Neutrophil (primary cell): ENCODE measurements around the gene INO80E.

Experiments
- H3K27ac ChIP-seq: fragments of 200-600 bp; sonication (generic); 2 replicates; pipeline ENCODE4 v1.5.1; 2016; ENCODE audit warnings: mild to moderate bottlenecking, moderate library complexity
- H3K27me3 ChIP-seq: fragments of 200-600 bp; sonication (generic); 2 replicates; pipeline ENCODE4 v1.6.0; 2016; ENCODE audit warnings: mild to moderate bottlenecking
- H3K36me3 ChIP-seq: fragments of 200-600 bp; sonication (generic); 2 replicates; pipeline ENCODE4 v1.5.1; 2017
- H3K4me1 ChIP-seq, 2 experiments: fragments of 200-600 bp in 1 of 2; sonication (generic) in 1 of 2; 1 replicate in 1 of 2; 2 replicates in 1 of 2; pipeline versions ENCODE4 v1.5.1 to v1.6.1; 2013 to 2016; ENCODE audit warnings: low read depth in 1 of 2, low read length in 1 of 2, mild to moderate bottlenecking in 1 of 2, moderate library complexity in 1 of 2; ENCODE audit not compliant: control insufficient read depth in 1 of 2, insufficient read depth in 1 of 2
- H3K4me3 ChIP-seq, 2 experiments: fragments of 200-600 bp in 1 of 2; sonication (generic) in 1 of 2; 1 replicate in 1 of 2; 2 replicates in 1 of 2; pipeline ENCODE4 v1.5.1; 2013 to 2016; ENCODE audit warnings: low read depth in 1 of 2, low read length in 1 of 2, mild to moderate bottlenecking in 1 of 2, moderate library complexity in 1 of 2
- H3K9me3 ChIP-seq: fragments of 200-600 bp; sonication (generic); 2 replicates; pipeline ENCODE4 v1.5.1; 2016
- CTCF ChIP-seq: fragments of 200-600 bp; sonication (generic); IDR thresholded peaks from 2 replicates; pipeline ENCODE4 v1.5.1; 2016; ENCODE audit warnings: antibody characterized with exemption

Gene INO80E

DNA sequence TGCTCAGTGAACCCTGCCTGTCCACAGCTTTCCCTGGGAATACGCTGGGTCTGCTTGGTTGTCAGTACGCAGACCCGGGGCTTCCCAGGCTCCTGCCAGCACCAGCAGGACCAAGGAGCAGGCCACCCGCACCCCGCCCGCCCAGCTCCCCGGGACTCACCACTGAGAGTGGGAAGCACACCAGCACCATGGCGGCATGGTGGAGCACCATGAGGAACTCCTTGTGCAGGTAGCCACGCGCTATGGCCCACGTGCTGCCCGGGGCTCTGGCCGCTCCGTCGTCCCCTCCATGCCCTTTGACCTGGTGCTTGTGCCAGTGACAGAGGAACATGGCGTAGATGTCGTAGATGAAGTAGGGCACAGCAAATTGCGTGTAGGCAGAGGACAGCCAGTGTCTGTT, 30.4 kb downstream of the INO80E start:
- Histone ChIP-seq H3K4me3 (no peak overlapping the region), H3K27me3 (peaks cover 69% of the 10 kb centered on the region)
- TF ChIP-seq CTCF = no peak

GRCh38 chr16:30027588-30028437, 31.8 kb downstream of the INO80E start:
- peaks cover 0 to 6% of the 10 kb centered on the region in 2 experiments for H3K4me1 ChIP-seq
- no peak overlapping the region for H3K4me3 ChIP-seq
- H3K9me3 ChIP-seq = no peaks in the 10 kb centered on the region
- H3K27ac ChIP-seq = no peak overlapping the region
- no peaks in the 10 kb centered on the region for H3K36me3 ChIP-seq
- H3K27me3 ChIP-seq = peaks cover 82% of the 10 kb centered on the region
- TF ChIP-seq CTCF = no peak

More for the DNA sequence above, 30.4 kb downstream of the INO80E start:
- Histone ChIP-seq H3K9me3 (no peaks in the 10 kb centered on the region), H3K36me3 (no peaks in the 10 kb centered on the region), H3K4me1 (peaks cover 4 to 11% of the 10 kb centered on the region in 2 experiments), H3K27ac (no peak overlapping the region)

DNA sequence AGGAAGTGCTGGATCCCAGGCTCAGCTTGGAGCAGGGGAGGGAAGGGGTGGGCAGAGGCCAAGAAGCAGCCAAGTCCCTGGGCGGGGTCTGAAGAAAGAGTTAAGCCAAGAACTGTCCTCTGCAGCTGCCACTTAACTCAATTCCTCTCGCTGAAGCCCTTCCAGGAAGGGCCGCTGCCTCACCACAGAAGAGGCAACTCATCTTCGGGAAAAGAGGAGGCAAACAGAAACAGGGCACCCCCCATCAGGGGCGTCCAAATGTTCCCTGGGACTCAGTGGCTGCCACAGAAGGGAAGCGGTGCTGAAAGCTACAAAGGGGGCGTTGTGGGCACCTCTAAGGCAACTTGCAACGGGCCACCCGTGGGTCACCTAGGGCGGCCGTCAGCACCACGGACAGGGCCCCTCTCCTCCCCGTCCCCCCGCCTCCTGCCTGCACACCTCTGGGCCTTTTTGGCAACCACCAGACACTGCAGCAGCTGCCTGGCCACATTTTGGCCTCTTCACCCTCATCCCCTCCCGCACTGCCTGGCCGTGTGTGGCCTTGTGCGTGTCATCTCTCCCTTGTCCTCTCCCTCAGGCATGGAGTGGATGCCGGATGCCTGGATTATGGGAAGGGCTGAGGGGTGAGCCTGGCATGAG, 32.5 kb downstream of the INO80E start:
- H3K27ac ChIP-seq = no peak overlapping the region
- TF ChIP-seq CTCF = no peak
- no peaks in the 10 kb centered on the region for H3K9me3 ChIP-seq
- H3K36me3 ChIP-seq = no peaks in the 10 kb centered on the region
- H3K27me3 ChIP-seq = peaks cover 89% of the 10 kb centered on the region
- H3K4me1 ChIP-seq = peaks cover 0 to 6% of the 10 kb centered on the region in 2 experiments
- H3K4me3 ChIP-seq = no peak overlapping the region

GRCh38 chr16:30030011-30030685, 34.1 kb downstream of the INO80E start:
- no peak for TF ChIP-seq CTCF
- H3K4me3 ChIP-seq = no peak overlapping the region
- no peak overlapping the region for H3K27ac ChIP-seq
- H3K9me3 ChIP-seq = no peaks in the 10 kb centered on the region
- peaks cover 92% of the 10 kb centered on the region for H3K27me3 ChIP-seq
- peaks cover 0 to 6% of the 10 kb centered on the region in 2 experiments for H3K4me1 ChIP-seq
- no peaks in the 10 kb centered on the region for H3K36me3 ChIP-seq

DNA sequence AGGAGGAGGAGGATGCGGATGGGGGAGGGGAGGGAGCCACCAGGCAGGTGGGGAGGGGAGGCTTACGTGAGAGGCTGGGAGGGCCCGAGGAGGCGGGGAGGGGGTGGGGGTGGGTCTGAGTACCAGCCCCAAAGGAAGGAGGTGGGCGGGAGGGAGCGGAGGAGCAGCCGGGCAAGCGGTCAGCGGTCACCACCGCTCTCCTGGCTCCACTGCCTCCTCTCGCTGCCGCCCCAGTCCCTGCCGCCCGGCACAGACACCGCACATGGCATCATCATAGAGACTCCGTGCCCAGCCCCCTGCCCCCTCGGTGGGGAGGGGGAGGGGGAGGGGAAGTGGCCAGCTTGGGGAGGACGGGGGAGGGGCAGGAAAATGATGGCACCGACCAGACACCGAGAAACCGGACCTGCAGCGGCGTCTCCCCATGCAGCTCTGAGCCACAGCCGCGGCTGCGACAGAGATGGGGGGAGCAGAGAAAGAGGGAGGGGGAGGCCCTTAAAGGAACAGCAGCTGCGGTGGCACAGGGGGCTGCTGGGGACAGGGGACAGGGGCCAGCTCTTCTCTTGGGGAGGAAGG, 34.9 kb downstream of the INO80E start, which contains the start of gene TLCD3B:
TSS of gene TLCD3B (minus strand) at position 431 of the 573 bp plus-strand sequence. CDS start 744 bp downstream, outside the sequence.
- TF ChIP-seq CTCF = no peak
- Histone ChIP-seq H3K4me3 (no peak within 1 kb of the TSS), H3K27ac (no peak within 1 kb of the TSS), H3K4me1 (peaks cover 0 to 6% of the 10 kb centered on the region in 2 experiments), H3K9me3 (no peaks in the 10 kb centered on the region), H3K27me3 (peaks cover 95% of the 10 kb centered on the region), H3K36me3 (no peaks in the 10 kb centered on the region)
